Measurements from ENCODE around the gene KRTAP5-4. TPM values are rescaled to one million over a fixed set of nuclear protein-coding genes. Genes with fewer than 3 reads are reported as not detected.

The KRTAP5-4 gene
- total and polyA plus RNA-seq, 2 donors (not counting 3 experiments of a cell fraction or from before 2014, with no cell fraction given): not detected

- dilution Hi-C loops (cut with MboI; ENCODE audit: extremely low pct_ligation_motif_present, low sequenced_read_pairs): no loop called here
- no peak overlapping the region for H3K9ac ChIP-seq (replicated peaks; ENCODE audit: extremely low read depth, insufficient read depth, low read length)
- POLR2A ChIA-PET: no interaction called here
- no peaks in the 10 kb centered on the region for H3K79me2 ChIP-seq (ENCODE audit: control insufficient read depth, insufficient read depth, low read length)
- FAIRE-seq (no peak), DNase-seq (ENCODE audit: low read depth, low spot score) (no peak)
- H3K4me3 ChIP-seq (replicated peaks in 1 of 3; ENCODE audit: insufficient read depth in 1 of 3, low read depth in 1 of 3, low read length in 3 of 3): no peak overlapping the region
- no peaks in the 10 kb centered on the region for H3K9me3 ChIP-seq (replicated peaks; ENCODE audit: control insufficient read depth, insufficient read depth, low read length)
- TF ChIP-seq MYC (IDR thresholded peaks at IDR 0.05; ENCODE audit: low read depth, low read length): no peak
- TF ChIP-seq MAX (IDR thresholded peaks at IDR 0.05; ENCODE audit: insufficient read depth, insufficient read length): no peak
- no peak for TF ChIP-seq GATA2 (IDR thresholded peaks at IDR 0.05; ENCODE audit: insufficient read depth, insufficient read length, low read depth, low read length)
- TF ChIP-seq POLR2AphosphoS5 (IDR thresholded peaks at IDR 0.05; ENCODE audit: insufficient read depth, low read depth, low read length): no peak
- TF ChIP-seq POLR2A (IDR thresholded peaks at IDR 0.05; ENCODE audit: low read depth, low read length): no peak
- TF ChIP-seq JUN (IDR thresholded peaks at IDR 0.05; ENCODE audit: borderline replicate concordance, insufficient read depth, insufficient read length, low read depth): no peak
- TF ChIP-seq CTCF (IDR thresholded peaks at IDR 0.05; ENCODE audit: extremely low read depth in 1 of 2, insufficient read depth in 1 of 2, low read depth in 1 of 2, low read length in 2 of 2): no peak
- no peak for TF ChIP-seq EZH2 (IDR thresholded peaks at IDR 0.05; ENCODE audit: borderline replicate concordance, low read depth, low read length, severe bottlenecking)
- no peak for TF ChIP-seq FOS (IDR thresholded peaks at IDR 0.05; ENCODE audit: borderline replicate concordance, insufficient read depth, low read length)
- no peaks in the 10 kb centered on the region for H3K9me1 ChIP-seq (replicated peaks; ENCODE audit: control insufficient read depth, extremely low read depth, insufficient read depth, low read length)
- no peak overlapping the region for H2AFZ ChIP-seq (ENCODE audit: low read depth, low read length)
- H4K20me1 ChIP-seq (replicated peaks; ENCODE audit: control insufficient read depth, extremely low read depth, insufficient read depth, low read length): no peaks in the 10 kb centered on the region
- H3K4me1 ChIP-seq (ENCODE audit: control insufficient read depth, extremely low read depth, insufficient read depth, low read length): no peaks in the 10 kb centered on the region
- no TSS peak for BruUV-seq (replicated peaks)
- CTCF ChIA-PET: interaction anchor here (1.0 kb wide), 1 partner anchor 16 kb away, joined by 3 read pairs; no protein-coding TSS in a partner anchor
- no peak overlapping the region for H3K4me2 ChIP-seq (ENCODE audit: insufficient read depth, low read length)
- H3K27ac ChIP-seq (ENCODE audit: insufficient read depth, low read depth, low read length): no peak overlapping the region
- intact Hi-C loops (cut with micrococcal nuclease): no loop called here
- H3K36me3 ChIP-seq (ENCODE audit: control insufficient read depth in 2 of 2, extremely low read depth in 1 of 2, insufficient read depth in 2 of 2, low read length in 2 of 2): no peaks in the 10 kb centered on the region
- peaks cover 8 to 10% of the 10 kb centered on the region in 2 experiments for H3K27me3 ChIP-seq (ENCODE audit: control insufficient read depth in 2 of 2, insufficient read depth in 2 of 2, low read length in 2 of 2)
These were observed 47.1 kb upstream of the KRTAP5-4 start for GRCh38 chr11:1668911-1669473.

All from endothelial cell of umbilical vein (primary cell).